SK-N-SH (cell line): ENCODE data around the gene MBTPS1. TPM values are rescaled to one million over a fixed set of nuclear protein-coding genes. Genes with fewer than 3 reads are reported as not detected.
"Not testable (repeated sequence)": the region's sequence is repeated elsewhere in the genome, so short reads cannot be mapped to it uniquely, and the experiment has no call there.

Source experiments
- CTCF ChIA-PET: fragments of 300-600, 350-600 bp; formaldehyde crosslinking; extraction: SDS; loops from one replicate; lab custom pipeline; 2021; lab: Yijun Ruan, JAX
- POLR2A ChIA-PET: fragments of 350-600 bp; sonication (Branson Sonifier 250); formaldehyde crosslinking; extraction: SDS; loops from one replicate; lab custom pipeline; 2020; ENCODE audit warnings: antibody characterized with exemption, inconsistent platforms; lab: Yijun Ruan, JAX
- DNase-seq: peaks from one replicate; pipeline ENCODE4 v3.0.0; 2012
- H2AFZ ChIP-seq: fragments of 200-600 bp; sonication (generic); 2 replicates; pipeline ENCODE4 v1.8.1; 2016; ENCODE audit warnings: antibody characterized with exemption, mild to moderate bottlenecking, low read depth
- H3F3A ChIP-seq: fragments of 200-600 bp; sonication (generic); replicated peaks from 2 replicates; pipeline ENCODE3; 2016; ENCODE audit warnings: antibody characterized with exemption, mild to moderate bottlenecking; ENCODE audit not compliant: insufficient read depth
- H3K27ac ChIP-seq, 2 experiments: fragments of 200-500 bp in 1 of 2; fragments of 200-600 bp in 1 of 2; sonication (Bioruptor generic) in 1 of 2; sonication (generic), shearing (Covaris generic) in 1 of 2; 2 replicates each; pipeline versions ENCODE4 v1.5.1 to v1.6.1; 2014 to 2016; ENCODE audit warnings: low read depth in 2 of 2, inconsistent platforms in 1 of 2, low read length in 1 of 2, mild to moderate bottlenecking in 1 of 2, mixed read lengths in 1 of 2
- H3K27me3 ChIP-seq: fragments of 200-600 bp; sonication (generic), shearing (Covaris generic); 2 replicates; pipeline ENCODE4 v1.6.1; 2016; ENCODE audit warnings: mixed run types; ENCODE audit not compliant: insufficient read depth
- H3K36me3 ChIP-seq, 2 experiments: fragments of 200-500 bp in 1 of 2; fragments of 200-600 bp in 1 of 2; sonication (Bioruptor generic) in 1 of 2; sonication (generic) in 1 of 2; replicated peaks in 1 of 2; 2 replicates each; pipeline versions ENCODE3 to v1.5.1; 2014 to 2016; ENCODE audit warnings: low read length in 1 of 2, mild to moderate bottlenecking in 1 of 2; ENCODE audit not compliant: insufficient read depth in 2 of 2, control insufficient read depth in 1 of 2
- H3K4me1 ChIP-seq, 2 experiments: fragments of 200-500 bp in 1 of 2; fragments of 200-600 bp in 1 of 2; sonication (Bioruptor generic) in 1 of 2; sonication (generic), shearing (Covaris generic) in 1 of 2; 2 replicates each; pipeline versions ENCODE4 v1.5.1 to v1.6.1; 2014 to 2016; ENCODE audit warnings: low read depth in 1 of 2, low read length in 1 of 2, mixed run types in 1 of 2; ENCODE audit not compliant: insufficient read depth in 2 of 2, control insufficient read depth in 1 of 2
- H3K4me2 ChIP-seq: fragments of 200-600 bp; sonication (generic), shearing (Covaris generic); 2 replicates; pipeline ENCODE4 v1.6.1; 2017; ENCODE audit warnings: mixed run types
- H3K4me3 ChIP-seq, 2 experiments: fragments of 200-500 bp in 1 of 2; fragments of 200-600 bp in 1 of 2; sonication (Bioruptor generic) in 1 of 2; sonication (generic), shearing (Covaris generic) in 1 of 2; 2 replicates each; pipeline versions ENCODE4 v1.5.1 to v1.8.1; 2014 to 2016; ENCODE audit warnings: low read depth in 2 of 2, inconsistent platforms in 1 of 2, low read length in 1 of 2, mild to moderate bottlenecking in 1 of 2, mixed read lengths in 1 of 2, moderate library complexity in 1 of 2
- H3K79me2 ChIP-seq: fragments of 200-600 bp; sonication (generic); 2 replicates; pipeline ENCODE4 v1.8.1; 2017; ENCODE audit warnings: mild to moderate bottlenecking; ENCODE audit not compliant: insufficient read depth
- H3K9ac ChIP-seq: fragments of 200-600 bp; sonication (generic); 2 replicates; pipeline ENCODE4 v1.6.1; 2017; ENCODE audit warnings: mixed run types
- H3K9me2 ChIP-seq: fragments of 200-600 bp; sonication (generic); 2 replicates; pipeline ENCODE4 v1.6.1; 2017; ENCODE audit warnings: mixed run types
- H3K9me3 ChIP-seq: fragments of 200-600 bp; sonication (generic); 2 replicates; pipeline ENCODE4 v1.6.1; 2017; ENCODE audit warnings: mixed run types, mild to moderate bottlenecking, moderate library complexity
- H4K20me1 ChIP-seq: fragments of 200-600 bp; sonication (generic); 2 replicates; pipeline ENCODE4 v1.6.1; 2017; ENCODE audit warnings: mild to moderate bottlenecking, mixed run types; ENCODE audit not compliant: insufficient read depth
- EP300 ChIP-seq, 2 experiments: IDR thresholded peaks; 2 replicates each; pipeline versions ENCODE4 v1.4.0 to v1.6.1; 2012; ENCODE audit warnings: borderline replicate concordance in 1 of 2, low read depth in 1 of 2, low read length in 1 of 2
- FOSL2 ChIP-seq: IDR thresholded peaks from 2 replicates; pipeline ENCODE4 v1.4.0; 2012; ENCODE audit warnings: low read depth, mild to moderate bottlenecking, moderate library complexity, borderline replicate concordance
- GATA2 ChIP-seq: sonication (generic); formaldehyde crosslinking; IDR thresholded peaks from 2 replicates; pipeline ENCODE4 v1.5.0; 2020; ENCODE audit warnings: mild to moderate bottlenecking, missing genetic modification reagents
- JUND ChIP-seq: IDR thresholded peaks from 2 replicates; pipeline ENCODE4 v1.4.0; 2012
- MEF2A ChIP-seq: IDR thresholded peaks from 2 replicates; pipeline ENCODE4 v1.4.0; 2012; ENCODE audit warnings: low read depth, borderline replicate concordance
- MXI1 ChIP-seq: IDR thresholded peaks from 2 replicates; pipeline ENCODE4 v1.6.1; 2012; ENCODE audit warnings: mild to moderate bottlenecking, low read depth, low read length, improper control_type of control experiment
- NFIC ChIP-seq: IDR thresholded peaks from 2 replicates; pipeline ENCODE4 v1.4.0; 2012; ENCODE audit warnings: borderline replicate concordance
- NRF1 ChIP-seq: IDR thresholded peaks from 2 replicates; pipeline ENCODE4 v1.6.1; 2012; ENCODE audit warnings: low read depth, mild to moderate bottlenecking, low read length
- POLR2AphosphoS5 ChIP-seq: IDR thresholded peaks from 2 replicates; pipeline ENCODE4 v1.6.1; 2012; ENCODE audit warnings: low read depth, low read length
- SMC3 ChIP-seq: IDR thresholded peaks from 2 replicates; pipeline ENCODE4 v1.6.1; 2012; ENCODE audit warnings: low read depth, low read length, improper control_type of control experiment
- TAF1 ChIP-seq: IDR thresholded peaks from 2 replicates; pipeline ENCODE4 v1.6.1; 2012; ENCODE audit warnings: low read depth, mild to moderate bottlenecking, low read length, moderate library complexity, borderline replicate concordance
- TCF12 ChIP-seq: IDR thresholded peaks from 2 replicates; pipeline ENCODE4 v1.4.0; 2012
- YY1 ChIP-seq: IDR thresholded peaks from 2 replicates; pipeline ENCODE4 v1.4.0; 2012; ENCODE audit warnings: low read depth, mild to moderate bottlenecking
- WGBS: methylation state at CpG from one replicate; pipeline ENCODE4 v1.1.6; 2017; ENCODE audit warnings: low lambda C conversion rate; 5-methylcytosine and 5-hydroxymethylcytosine counted together
- polyA plus RNA-seq, 3 experiments: library from polyadenylated mRNA; depleted of rRNA; stranded (reverse); fragments of >200 nt; gene quantifications; 2 replicates each; pipeline ENCODE4 v1.2.3, GENCODE V29; 2012
- TF ChIP-seq, protein P1 (sequence below): IDR thresholded peaks from 2 replicates; pipeline ENCODE4 v1.4.0; 2012; ENCODE audit warnings: low read depth, borderline replicate concordance

Gene MBTPS1
- polyA plus RNA-seq, 1 of the 3 experiments (the other 2 are of a cell fraction): 84.9 TPM

GRCh38 chr16:84115919-84116719 lies 623 bp downstream of the MBTPS1 start:
- H3K9me2 ChIP-seq: no peaks in the 10 kb centered on the region
- peaks cover 65% of the 10 kb centered on the region for H3K79me2 ChIP-seq
- peak overlapping the region; percentile 93 for H3K4me2 ChIP-seq
- POLR2A ChIA-PET: interaction anchor here (0.7 to 1.3 kb wide), 5 partner anchors 12 to 159 kb away, joined by 3 to 9 read pairs (median 4); partner anchors contain the start of genes DNAAF1, HSDL1 and TAF1C
- peak overlapping the region; percentile 88 to 93 for H3K4me3 ChIP-seq
- H3K4me1 ChIP-seq: peaks cover 7 to 11% of the 10 kb centered on the region in 2 experiments; a peak in 3 of 4 replicates
- no peak for DNase-seq
- H3K9ac ChIP-seq: peak overlapping the region; percentile 92
- no peaks in the 10 kb centered on the region for H3K27me3 ChIP-seq
- peaks cover 2% of the 10 kb centered on the region for H3F3A ChIP-seq
- no peak for TF ChIP-seq GATA2 (CRISPR knock-in tag)
- TF ChIP-seq TAF1: no peak
- TF ChIP-seq MXI1: no peak
- no peak for TF ChIP-seq JUND
- no peak for TF ChIP-seq MEF2A
- H3K9me3 ChIP-seq: no peaks in the 10 kb centered on the region
- CTCF ChIA-PET: interaction anchor here (0.7 to 3.9 kb wide), 11 partner anchors 10 to 189 kb away, joined by 3 to 18 read pairs (median 5); partner anchors contain the start of gene TAF1C
- H4K20me1 ChIP-seq: peaks cover 16% of the 10 kb centered on the region
- H3K27ac ChIP-seq: peak overlapping the region; percentile 59 to 73; a peak in 3 of 4 replicates
- 2% methylated on average over 22 of the region's 57 CpGs for WGBS
- H3K36me3 ChIP-seq: peaks cover 5% of the 10 kb centered on the region in 2 experiments
- peak overlapping the region; percentile 78 for H2AFZ ChIP-seq

DNA sequence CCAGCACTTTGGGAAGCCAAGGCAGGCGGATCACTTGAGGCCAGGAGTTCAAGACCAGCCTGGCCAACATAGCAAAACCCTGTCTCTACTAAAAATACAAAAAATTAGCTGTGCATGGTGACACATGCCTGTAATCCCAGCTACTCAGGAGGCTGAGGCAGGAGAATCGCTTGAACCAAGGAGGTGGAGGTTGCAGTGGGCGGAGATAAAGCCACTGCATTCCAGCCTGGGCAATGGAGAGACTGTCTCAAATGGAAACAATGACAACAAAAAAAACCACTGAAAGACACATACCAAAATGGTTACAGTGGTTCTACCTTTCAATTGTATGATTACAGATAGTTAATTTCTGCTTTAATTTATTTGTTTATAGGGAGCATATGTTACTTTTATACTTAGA lies 4.8 kb downstream of the MBTPS1 start:
- WGBS: 94% methylated on average over 3 of the region's 3 CpGs
- H3K27ac ChIP-seq, DNase-seq, H3F3A ChIP-seq, CTCF ChIA-PET, H3K9ac ChIP-seq, H2AFZ ChIP-seq, H3K4me3 ChIP-seq, H3K4me1 ChIP-seq, H3K4me2 ChIP-seq, H3K27me3 ChIP-seq, H3K9me3 ChIP-seq, H3K9me2 ChIP-seq: not testable (repeated sequence)
- H3K36me3 ChIP-seq: peaks cover 0 to 12% of the 10 kb centered on the region in 2 experiments
- peaks cover 57% of the 10 kb centered on the region for H4K20me1 ChIP-seq
- peaks cover 96% of the 10 kb centered on the region for H3K79me2 ChIP-seq
- POLR2A ChIA-PET: interaction anchor here (0.7 kb wide), 1 partner anchor 163 kb away, joined by 3 read pairs; no protein-coding TSS in a partner anchor

DNA sequence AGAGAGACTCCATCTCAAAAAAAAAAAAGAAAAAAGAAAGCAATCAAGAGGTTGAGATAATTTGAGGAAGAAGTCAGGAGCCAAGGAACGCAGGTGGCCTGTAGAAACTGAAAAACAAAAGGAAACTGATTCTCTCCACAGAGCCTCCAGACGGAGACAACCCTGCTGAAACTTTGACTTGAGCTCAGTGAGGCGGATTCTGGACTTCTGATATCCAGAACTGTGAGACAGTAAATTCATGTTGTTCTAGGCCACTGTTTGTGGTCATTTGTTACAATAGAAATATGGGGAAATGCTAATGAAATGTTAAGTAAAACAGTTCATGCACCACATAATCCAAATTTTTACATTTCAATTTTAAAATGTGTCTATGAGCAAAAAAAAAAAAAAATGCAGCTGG lies 5.2 kb downstream of the MBTPS1 start:
- H3K79me2 ChIP-seq: peaks cover 100% of the 10 kb centered on the region
- H3K4me2 ChIP-seq: no peak overlapping the region
- no peak overlapping the region for H2AFZ ChIP-seq
- no peaks in the 10 kb centered on the region for H3K9me2 ChIP-seq
- no peak overlapping the region for H3K4me3 ChIP-seq
- ChIA-PET CTCF (interaction anchor here (1.4 kb wide), 1 partner anchor 9 kb away, joined by 3 read pairs; no protein-coding TSS in a partner anchor), POLR2A (interaction anchor here (0.7 kb wide), 1 partner anchor 162 kb away, joined by 3 read pairs; no protein-coding TSS in a partner anchor)
- H3K36me3 ChIP-seq: peaks cover 0 to 12% of the 10 kb centered on the region in 2 experiments
- no peak overlapping the region for H3K27ac ChIP-seq
- DNase-seq: no peak
- peaks cover 2% of the 10 kb centered on the region for H3F3A ChIP-seq
- H3K4me1 ChIP-seq: peaks cover 7 to 11% of the 10 kb centered on the region in 2 experiments; a peak in 3 of 4 replicates
- no peak overlapping the region for H3K9ac ChIP-seq
- H3K27me3 ChIP-seq: no peaks in the 10 kb centered on the region
- TF ChIP-seq FOSL2: no peak
- no peak for TF ChIP-seq NRF1
- TF ChIP-seq JUND: no peak
- no peak for TF ChIP-seq SMC3
- TF ChIP-seq, protein P1, sequence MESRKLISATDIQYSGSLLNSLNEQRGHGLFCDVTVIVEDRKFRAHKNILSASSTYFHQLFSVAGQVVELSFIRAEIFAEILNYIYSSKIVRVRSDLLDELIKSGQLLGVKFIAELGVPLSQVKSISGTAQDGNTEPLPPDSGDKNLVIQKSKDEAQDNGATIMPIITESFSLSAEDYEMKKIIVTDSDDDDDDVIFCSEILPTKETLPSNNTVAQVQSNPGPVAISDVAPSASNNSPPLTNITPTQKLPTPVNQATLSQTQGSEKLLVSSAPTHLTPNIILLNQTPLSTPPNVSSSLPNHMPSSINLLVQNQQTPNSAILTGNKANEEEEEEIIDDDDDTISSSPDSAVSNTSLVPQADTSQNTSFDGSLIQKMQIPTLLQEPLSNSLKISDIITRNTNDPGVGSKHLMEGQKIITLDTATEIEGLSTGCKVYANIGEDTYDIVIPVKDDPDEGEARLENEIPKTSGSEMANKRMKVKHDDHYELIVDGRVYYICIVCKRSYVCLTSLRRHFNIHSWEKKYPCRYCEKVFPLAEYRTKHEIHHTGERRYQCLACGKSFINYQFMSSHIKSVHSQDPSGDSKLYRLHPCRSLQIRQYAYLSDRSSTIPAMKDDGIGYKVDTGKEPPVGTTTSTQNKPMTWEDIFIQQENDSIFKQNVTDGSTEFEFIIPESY: no peak
- TF ChIP-seq POLR2AphosphoS5: no peak
- no peak for TF ChIP-seq TCF12
- TF ChIP-seq YY1: no peak
- no peak for TF ChIP-seq NFIC
- TF ChIP-seq EP300 (IDR thresholded peaks at IDR 0.05; ENCODE audit: borderline replicate concordance in 1 of 2, low read depth in 1 of 2, low read length in 1 of 2): no peak
- peaks cover 62% of the 10 kb centered on the region for H4K20me1 ChIP-seq
- no peaks in the 10 kb centered on the region for H3K9me3 ChIP-seq
- 95% methylated on average over 3 of the region's 3 CpGs for WGBS
